8988T (cell line): Measurements from ENCODE around the gene PLEKHG7.
"Not testable (repeated sequence)": the region's sequence is repeated elsewhere in the genome, so short reads cannot be mapped to it uniquely, and the experiment has no call there.

Source experiments
- DNase-seq: peaks from one replicate; pipeline ENCODE4 v3.0.0; 2011

PLEKHG7 gene

DNA sequence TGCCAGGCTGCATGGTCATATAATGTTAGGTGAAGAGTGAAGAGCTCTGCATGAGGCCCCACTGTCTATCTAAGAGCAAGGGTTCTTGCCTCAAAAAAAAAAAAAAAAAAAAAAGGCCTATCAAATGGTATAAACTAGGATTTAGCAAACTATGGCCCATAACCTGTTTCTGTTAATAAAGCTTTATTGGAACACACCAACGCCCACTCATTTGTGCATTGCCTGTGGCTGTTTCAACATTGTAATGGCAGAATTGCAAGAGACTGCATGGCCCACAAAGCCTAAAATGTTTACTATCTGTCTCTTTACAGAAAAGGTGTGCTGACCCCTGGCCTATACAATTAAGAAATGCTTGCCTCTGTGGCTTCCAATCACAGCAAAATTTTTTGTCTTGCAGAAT lies 12.8 kb downstream of the PLEKHG7 start:
- no peak for DNase-seq

DNA sequence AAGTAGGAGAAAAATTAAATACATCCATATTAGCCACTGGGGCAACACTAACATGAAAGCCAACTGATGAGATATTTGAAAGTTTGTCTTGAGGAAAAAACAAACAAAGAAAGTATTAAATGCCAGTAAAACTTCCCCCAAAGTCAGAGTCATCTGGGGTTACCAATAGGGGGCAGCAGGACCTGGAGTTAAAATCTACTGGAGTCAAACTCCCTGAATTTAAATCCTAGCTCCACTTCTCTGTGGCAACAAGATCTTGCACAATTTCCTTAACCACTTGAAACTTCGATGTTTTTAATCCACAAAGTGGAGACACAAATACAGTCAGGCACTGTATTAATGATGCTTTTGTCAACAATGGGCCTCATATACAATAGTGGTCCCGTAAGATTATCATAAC lies 14.4 kb downstream of the PLEKHG7 start:
- DNase-seq: no peak

DNA sequence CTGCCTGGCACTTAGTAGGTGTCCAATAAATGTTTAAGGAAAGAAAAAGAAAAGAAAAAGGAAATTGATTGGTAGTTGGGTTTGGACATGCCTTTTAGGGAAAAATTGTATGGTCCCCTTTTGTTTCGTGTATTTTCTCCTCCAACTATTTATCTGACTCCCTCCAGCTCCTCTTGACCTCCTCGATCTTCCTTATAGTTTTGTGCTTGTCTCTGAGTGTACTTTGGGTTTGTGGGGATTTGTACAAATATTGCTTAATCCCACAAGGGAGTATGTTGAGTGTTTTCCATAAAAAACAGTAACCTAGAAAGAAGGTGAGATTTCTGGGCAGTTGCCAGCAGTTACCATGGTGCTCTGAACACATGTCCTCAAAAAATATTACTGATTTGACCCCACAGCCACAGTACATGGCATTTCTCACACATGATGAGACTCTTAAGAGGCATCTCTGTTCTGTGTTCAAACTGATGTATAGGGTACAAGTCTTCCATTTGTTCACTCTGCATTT lies 15.7 kb downstream of the PLEKHG7 start:
- no peak for DNase-seq

DNA sequence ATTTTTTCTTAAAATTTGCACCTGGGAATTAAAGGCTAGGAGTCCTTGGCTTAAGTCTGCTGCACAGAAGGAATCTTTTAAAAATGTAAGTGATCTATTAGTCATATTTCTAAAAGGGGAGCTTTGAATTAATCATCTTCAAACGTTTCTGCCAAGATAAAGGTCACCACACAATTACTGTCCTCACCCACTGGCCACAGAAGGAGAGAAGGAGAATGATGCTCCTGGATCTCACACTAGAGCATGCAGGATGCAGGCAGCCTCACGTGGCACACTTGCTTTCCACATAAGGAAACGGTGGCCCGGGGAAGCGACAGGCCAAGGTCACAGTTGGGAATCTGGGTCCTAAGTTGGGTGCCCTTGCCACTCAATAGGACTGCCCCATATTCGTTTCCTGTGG lies 16.9 kb downstream of the PLEKHG7 start:
- no peak for DNase-seq

DNA sequence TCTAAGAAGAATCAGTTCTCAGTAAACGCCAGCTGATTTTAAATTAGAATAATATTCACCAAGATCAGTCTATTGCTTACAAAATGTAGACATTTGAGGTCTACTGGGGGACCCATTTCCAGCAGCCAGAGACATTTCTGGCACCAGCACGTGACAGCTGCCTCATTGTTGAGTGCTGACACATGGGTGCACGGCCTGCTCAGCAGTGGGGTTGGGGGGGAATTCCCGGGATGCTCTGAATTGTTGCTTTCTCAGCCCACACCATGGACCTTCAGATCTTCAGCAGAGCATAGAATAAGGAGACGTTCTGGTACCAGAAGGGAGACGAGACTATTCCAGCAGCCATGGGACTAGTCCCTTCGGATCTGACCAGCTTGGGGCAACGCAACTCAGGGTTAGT lies 18.3 kb downstream of the PLEKHG7 start:
- no peak for DNase-seq

DNA sequence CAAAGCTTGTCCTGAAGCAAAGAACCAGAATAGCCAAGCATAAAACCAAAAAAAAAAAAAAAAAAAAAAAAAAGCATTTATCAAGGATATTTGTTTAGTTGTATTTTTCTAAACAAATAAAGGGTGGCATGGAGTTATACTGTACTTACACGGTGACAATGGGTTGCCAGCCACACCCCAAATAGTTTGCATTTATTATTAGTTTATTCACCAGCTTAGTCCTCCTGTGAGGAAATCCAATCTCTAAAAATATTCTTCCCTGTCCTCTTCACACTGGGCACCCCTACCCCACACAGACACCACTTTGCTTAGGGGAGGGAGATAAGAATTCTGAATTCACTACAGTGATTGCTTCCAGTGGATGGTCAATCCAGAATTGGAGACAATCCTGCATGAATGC lies 18.9 kb downstream of the PLEKHG7 start:
- DNase-seq: no peak

DNA sequence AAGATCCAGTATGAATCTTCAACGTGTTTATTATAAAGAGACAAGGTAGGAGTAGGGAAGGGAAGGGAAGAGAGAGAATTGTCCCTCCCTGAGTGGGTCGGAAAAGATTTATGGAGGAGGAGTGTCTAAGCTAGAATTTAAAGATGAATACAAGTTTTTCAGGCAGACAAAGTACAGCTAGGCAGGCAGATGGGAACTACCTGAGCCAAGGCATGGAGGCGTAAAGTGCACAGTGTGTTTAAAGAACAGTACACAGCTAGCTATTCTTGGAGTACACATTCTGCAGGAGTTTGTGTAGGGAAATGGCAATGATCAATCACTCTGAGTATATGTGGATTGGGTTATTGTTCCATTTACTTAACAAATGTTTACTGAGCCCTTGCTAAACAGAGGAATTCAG lies 20.1 kb downstream of the PLEKHG7 start:
- no peak for DNase-seq

DNA sequence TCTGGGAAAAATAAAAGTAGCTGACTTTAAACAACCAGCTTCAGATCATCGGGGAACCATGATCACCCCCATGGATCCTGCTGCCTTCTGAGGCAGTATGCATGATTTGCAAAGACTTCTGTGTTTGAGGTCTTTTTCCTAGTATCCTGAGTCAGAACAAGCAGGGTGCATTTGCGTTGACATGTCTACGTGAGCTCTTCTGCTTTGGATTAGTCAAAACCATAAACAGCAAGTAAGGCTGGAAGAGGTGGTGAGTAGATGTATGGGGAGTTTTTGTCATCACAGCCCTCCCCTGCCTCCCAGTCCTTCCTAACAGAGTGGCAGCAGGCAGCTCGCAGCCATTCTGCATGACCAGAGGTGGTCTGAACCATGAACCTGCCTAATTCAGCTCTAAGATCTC lies 24.1 kb downstream of the PLEKHG7 start:
- no peak for DNase-seq

DNA sequence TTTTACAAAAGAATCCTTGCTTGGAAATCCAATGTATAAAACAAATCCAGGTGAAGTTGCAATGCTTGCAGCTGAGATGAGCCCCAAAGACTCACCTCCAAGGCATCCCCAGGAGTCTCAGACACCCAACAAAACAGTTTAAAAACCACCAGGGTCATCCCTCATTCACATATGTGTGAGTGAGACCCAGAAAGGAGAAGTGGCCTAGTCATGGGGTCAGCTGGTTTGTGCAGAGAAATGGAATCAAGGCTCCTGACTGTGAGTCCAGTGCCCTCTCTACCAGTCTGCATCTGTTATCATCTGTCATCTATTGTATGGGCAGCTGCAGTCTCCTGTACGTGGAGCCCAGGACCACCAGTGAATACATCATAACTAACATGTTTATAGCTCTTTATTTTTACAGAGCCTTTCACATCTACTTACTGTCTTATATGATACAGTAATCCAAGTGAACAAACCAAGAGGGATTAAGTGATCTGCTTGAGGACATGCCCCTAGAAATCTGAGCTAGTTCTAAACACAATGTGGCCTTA lies 27.1 kb downstream of the PLEKHG7 start:
- DNase-seq: no peak

DNA sequence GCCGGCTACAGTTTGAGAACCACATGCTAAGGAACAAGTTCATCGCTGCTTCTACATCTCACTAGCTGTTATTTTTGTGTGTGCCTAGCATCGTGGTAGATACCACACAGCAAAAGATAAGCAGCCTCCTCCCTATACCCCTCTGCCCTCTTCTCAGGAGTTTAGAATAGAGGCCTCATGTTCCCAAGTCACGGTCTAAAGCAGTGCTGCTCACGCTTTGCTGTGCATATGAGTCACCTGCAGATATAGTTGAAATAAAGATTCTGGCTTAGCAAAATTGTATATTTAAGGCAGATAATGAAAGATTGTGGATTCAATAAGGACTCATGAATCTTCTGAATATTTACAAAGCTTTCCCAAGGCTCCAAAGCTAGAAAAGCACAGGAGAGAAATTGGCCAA lies 28.0 kb downstream of the PLEKHG7 start:
- DNase-seq: no peak

DNA sequence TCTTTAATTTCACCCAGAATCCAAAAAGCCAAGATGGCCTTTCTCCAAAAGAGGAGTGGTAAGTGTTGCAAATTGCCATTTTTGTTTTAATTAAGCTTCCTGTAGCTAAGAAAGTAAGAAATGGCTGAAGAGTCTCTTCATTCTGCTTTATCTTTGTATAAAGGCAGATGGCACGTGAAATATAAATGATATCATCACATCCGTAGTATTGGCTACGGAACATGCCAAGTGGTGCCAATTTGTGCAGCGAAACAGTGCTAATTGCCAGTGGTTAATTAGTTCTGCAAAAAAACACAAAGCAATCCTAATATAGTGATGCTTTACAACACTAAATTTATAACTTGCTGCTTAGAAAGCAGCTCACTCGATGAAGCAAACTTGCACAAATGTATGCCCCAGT lies 29.4 kb downstream of the PLEKHG7 start:
- no peak for DNase-seq

DNA sequence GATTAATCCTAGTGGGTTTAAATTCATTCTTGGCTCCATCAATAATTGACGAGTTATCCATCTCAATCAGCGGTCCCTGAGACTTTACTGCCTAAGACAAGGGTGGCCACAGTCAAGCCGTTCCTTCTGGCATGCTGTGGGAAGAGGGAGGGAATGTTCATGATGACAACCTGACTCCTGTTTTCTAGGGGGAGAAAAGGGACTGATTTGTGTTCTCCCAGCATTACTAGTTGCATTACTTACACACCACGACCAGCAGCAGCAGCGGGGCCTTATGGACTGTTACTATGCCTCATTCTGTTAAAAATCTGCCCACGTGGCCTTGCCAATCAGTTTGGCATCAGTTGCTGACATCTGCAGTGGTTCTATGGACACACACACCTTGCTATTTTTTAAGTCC lies 29.9 kb downstream of the PLEKHG7 start:
- DNase-seq: no peak

DNA sequence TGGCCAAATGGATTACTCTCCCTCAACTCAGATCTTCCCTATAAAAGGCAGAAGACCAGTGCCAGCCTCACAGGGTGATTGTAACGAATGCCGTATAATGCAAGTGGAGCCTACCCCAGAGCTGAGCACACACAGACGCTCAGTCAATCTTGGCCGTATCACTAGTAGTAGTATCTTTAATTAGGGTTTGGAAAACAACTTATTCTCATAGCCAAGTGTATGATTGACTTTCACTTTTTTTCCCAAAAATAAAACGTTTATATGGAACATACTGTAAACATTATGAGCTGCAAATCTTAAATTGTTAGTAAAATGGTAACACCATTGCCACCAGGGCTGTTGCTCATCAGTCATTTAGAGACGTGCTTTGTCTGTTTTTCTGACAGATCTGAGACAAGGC lies 30.4 kb downstream of the PLEKHG7 start:
- DNase-seq: no peak

DNA sequence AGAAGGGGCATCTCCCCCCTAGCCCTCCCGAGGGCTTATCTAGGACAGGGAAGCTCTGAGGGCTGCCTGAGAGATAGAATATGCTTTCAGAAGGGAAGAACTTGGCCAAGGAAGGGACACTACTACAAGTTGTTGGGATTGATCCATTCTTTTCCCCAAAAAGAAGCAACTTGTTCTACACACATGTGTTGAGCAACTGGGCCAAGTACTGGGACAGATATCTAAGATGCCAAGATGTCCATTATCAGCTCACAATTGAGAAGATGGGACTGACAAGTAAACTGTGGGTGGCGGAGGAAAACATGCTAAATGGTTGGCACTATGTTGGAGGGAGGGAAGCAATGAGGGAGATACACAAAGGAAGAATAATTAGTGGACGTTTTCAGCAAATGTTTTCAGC lies 30.9 kb downstream of the PLEKHG7 start:
- no peak for DNase-seq

DNA sequence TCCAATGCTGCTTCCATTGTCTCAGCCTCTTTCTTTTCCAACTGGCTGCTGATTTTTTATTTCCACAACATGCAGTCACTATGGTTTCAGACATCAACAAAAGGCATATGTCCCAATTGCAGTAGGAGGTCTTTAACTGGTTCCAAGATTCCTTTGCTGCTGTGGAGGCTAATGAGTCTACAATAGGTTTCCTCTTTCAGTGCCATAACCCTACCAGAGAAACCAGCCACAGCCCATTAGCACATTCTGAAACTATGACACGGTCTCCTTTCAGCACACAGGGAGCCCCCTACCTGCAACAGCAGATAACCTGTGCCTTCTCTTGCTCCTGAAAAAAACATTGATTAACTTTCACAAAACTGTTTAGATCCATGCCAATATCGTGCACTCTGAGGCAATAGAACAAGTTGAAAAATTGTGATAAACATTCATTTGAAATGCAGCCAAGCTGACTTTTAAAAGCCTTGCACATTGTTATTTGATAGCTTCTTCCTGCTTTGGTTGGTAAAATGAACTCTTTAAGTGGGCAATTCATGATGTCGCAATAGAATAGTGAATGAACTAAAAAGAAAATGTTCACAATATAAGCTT lies 32.4 kb downstream of the PLEKHG7 start:
- no peak for DNase-seq

DNA sequence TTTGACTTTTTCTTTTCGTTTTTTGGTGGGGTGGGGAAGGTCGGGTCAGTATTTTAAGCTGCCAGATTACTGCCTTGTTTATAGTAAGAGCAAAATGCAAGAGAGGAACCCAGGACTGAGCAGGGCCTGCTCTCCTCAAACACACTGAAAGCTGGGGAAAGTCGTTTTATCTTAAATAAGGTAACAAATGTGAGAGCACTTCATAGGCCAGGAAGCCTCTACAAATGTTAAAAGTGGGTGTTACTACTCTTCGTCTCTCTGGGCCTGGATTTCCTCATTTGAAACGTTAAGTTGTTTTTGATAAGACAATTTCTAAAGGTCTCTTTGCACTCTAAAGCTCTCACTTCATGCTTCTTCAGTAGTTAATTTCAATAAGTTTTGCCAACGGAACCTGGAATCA lies 33.8 kb downstream of the PLEKHG7 start:
- no peak for DNase-seq

DNA sequence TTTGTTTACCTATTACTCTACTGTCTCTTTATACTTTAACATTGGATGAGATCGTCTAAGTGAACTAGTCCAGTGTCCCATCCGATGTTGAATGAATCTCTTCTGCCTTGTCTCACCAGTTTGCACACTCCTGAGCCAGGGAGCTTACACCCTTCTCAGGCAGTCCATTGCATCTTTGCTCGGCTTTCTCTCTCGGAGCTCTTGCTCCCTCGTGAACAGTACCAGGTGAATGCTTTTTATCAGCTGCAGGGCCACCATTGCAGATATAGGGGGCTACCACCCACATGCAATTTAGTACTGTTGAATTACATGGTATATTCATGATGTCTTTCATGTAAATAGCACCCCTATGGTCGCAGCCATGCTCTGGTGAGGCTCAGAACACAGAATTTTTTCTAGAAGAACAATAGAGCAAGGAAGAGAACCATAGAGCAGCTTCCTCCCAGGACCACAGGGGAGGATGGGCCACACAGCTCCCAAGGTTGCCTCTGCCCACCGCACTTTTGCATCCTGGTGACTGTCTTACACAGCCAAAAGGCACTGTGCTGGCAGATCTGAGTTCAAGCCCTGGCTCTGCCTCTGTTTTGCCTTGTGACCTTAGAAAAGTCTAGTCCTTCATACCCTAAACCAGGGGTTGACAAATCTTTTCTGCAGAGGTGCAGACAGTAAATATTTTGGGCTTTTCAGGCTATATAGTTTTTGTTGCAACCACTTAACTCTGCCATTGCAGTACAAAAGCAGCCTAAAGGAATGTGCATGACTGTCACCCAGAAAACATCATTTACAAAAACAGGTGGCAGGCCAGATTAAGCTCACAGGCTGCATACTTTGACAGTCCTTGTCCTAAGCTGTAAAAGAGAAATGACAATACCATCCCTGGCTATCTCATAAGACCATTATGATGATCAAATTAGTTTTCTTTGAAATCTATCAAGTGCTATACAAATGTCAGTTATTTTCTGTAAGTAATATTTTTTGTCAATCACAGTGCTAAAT lies 35.4 kb downstream of the PLEKHG7 start:
- no peak for DNase-seq

DNA sequence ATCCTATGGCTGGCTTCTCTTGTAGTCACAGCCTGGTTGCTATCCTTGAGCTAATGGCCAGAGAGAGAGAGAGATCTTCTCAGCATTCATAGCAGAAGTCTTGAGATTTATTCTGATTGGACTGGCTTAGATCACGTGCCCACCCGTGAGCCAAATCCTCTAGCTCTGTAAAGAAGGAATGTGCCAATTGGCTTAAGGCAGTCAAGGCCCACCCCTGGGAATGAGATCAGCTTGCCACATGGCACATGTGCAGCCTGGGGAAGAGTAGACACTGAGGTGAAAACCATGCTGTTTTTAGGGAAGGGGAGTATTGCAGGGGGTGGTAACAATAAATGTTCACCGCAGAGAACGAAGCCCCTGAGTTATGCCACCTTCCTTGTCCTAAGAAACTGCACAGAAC lies 36.3 kb downstream of the PLEKHG7 start:
- no peak for DNase-seq

DNA sequence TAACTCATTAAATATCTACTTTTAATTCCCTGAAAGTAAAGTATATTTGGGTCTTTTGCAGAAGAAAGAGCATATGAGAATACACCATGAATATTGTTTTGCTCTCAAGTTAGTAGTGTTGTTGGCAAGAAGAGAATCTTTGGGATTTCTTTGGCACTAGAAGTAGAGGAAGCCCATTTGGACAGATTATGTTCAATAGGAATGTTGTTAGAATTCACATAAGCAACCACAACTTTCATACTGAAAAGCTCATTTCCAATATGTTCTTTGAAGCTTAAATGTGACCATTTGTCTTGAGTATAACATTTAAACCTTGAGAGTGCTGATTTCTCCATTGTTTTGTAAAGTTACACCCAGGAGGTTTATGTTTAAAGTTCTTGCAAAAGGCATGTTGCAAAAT lies 37.6 kb downstream of the PLEKHG7 start:
- no peak for DNase-seq

DNA sequence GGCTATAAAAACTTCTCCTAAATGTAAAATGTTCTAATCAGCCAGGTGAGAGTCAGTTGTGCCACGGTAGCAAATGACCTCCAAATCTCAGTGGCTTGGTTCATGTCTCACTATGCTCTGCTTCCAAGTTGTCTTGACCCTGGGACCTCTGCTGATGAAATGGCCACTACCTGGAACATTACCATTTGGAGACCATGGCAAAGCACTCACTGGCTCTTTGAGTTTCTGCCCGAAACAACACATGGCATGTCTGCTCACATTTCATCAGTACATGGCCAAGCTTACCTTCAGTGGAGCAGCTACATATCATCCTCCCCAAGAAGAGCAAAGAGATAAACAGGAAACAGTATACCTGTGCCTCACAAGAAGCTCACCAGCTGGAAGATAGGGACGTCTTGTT lies 40.2 kb downstream of the PLEKHG7 start:
- no peak for DNase-seq

DNA sequence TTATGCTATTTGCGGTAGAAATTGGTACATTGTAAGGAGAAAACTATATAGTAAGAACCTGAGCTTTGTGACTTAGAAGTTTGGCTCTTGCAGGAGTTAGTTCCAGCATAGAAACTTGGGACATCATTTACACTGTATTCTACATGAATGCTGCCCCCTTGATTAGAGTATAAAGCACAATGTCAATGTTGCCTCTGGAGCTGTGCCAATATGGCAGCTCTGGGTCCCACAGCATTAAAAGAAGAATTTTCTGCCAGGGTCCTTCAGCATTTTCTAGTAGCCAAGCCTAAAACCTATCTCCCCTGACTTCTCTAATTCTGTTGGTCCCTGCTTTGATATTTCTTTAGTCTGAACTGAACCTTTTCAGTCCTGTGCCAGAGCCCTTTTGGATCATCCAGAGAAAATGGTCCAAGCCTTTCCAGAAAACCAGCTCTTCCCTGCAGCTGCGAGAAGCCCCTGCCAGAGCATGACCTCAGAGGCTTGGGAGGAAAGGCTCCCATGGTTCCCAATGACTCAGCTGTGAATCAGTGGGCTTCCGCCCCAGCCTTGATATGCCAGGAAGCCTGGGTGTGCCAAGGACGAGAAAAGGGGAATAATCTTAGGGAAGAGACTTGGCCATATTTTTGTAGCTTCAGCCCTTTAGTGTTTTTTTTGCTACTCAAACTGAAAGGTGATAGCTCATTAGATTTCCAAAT lies 43.2 kb downstream of the PLEKHG7 start:
- peak; percentile 49 for DNase-seq

DNA sequence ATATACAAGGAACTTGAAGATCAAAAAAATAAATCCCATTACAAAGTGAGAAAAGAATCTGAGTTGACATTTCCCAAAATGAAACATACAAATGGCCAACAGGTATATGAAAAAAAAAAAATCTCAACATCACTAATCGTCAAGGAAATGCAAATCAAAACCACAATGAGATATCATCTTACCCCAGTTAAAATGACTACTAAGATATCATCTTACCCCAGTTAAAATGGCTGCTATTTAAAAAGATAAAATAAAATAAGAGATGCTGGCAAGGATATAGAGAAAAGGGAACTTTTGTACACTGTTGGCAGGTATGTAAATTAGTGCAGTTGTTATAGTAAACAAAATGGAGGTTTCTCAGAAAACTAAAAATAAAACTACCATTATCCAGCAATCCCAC lies 44.4 kb downstream of the PLEKHG7 start:
- no peak for DNase-seq

DNA sequence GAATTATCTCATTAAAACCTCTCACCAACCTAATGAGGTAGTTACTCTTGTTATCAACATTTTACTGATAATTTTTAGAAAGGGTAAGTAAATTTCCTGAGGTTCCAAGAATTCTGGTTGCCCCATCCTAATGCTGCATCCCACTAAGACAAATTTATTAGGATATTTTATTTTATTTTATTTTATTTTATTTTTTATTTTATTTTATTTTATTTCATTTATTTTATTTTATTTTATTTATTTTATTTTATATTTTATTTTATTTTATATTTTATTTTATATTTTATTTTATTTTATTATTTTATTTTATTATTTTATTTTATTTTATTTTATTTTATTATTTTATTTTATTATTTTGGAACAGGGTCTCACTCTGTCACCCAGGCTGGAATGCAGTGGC lies 46.9 kb downstream of the PLEKHG7 start:
- not testable (repeated sequence) for DNase-seq
